Esophagus squamous epithelium (tissue), 5 donors: Measurements from ENCODE around the gene WWOX. TPM values are rescaled to one million over a fixed set of nuclear protein-coding genes. Genes with fewer than 3 reads are reported as not detected.

Experiments
- DNase-seq: peaks from one replicate; lab custom pipeline; 2025; lab: John Stamatoyannopoulos, UW
- H3K27ac ChIP-seq, 4 donors: fragments of 200-600 bp; sonication (generic); one replicate each; pipeline ENCODE4 v1.5.1; 2016 to 2019; ENCODE audit warnings: mild to moderate bottlenecking in 1 of 4
- H3K27me3 ChIP-seq, 4 donors: fragments of 200-600 bp; sonication (generic); 1 replicate in 3 of 4; 2 replicates in 1 of 4; pipeline versions ENCODE4 v1.5.1 to v1.6.0; 2017 to 2021; ENCODE audit warnings: antibody characterized with exemption in 1 of 4
- H3K36me3 ChIP-seq, 3 donors: fragments of 200-600 bp; sonication (generic); one replicate each; pipeline ENCODE4 v1.5.1; 2016 to 2019
- H3K4me1 ChIP-seq, 3 donors: fragments of 200-600 bp; sonication (generic); one replicate each; pipeline ENCODE4 v1.5.1; 2017 to 2019
- H3K4me3 ChIP-seq, 4 donors: fragments of 200-600 bp; sonication (generic); 1 replicate in 3 of 4; 2 replicates in 1 of 4; pipeline ENCODE4 v1.5.1; 2016 to 2019; ENCODE audit warnings: mild to moderate bottlenecking in 2 of 4, moderate library complexity in 1 of 4
- H3K9me3 ChIP-seq, 3 donors: fragments of 200-600 bp; sonication (generic); one replicate each; pipeline ENCODE4 v1.5.1; 2016 to 2019
- POLR2A ChIP-seq, 4 donors: fragments of 450-650 bp; IDR thresholded peaks; one replicate each; pipeline ENCODE4 v1.6.1; 2017; ENCODE audit warnings: antibody characterized with exemption in 4 of 4, mild to moderate bottlenecking in 4 of 4, moderate library complexity in 3 of 4
- WGBS, 2 donors: methylation state at CpG; one replicate each; pipeline ENCODE4 v1.1.5; 2018; 5-methylcytosine and 5-hydroxymethylcytosine counted together
- intact Hi-C: fragments of 100-400 bp; cut with DNase I; formaldehyde crosslinking; loops from one replicate; pipeline ENCODE4 v1.15.0; 2022
- total RNA-seq, 4 donors: library from RNA; depleted of rRNA; stranded (reverse); fragments of >200 nt; gene quantifications; one replicate each; pipeline ENCODE4 v1.1.0, GENCODE V29; 2016
- TF ChIP-seq, protein P1 (sequence below), 6 experiments: fragments of 450-650 bp in 4 of 6; fragments of 200-600 bp in 2 of 6; sonication (generic) in 2 of 6; IDR thresholded peaks; one replicate each; pipeline ENCODE4 v1.5.1; 2016 to 2019; ENCODE audit warnings: antibody characterized with exemption in 6 of 6, mild to moderate bottlenecking in 4 of 6, moderate library complexity in 4 of 6
- donor health status: DM: yes; HTN: yes; CAD: no.

Gene WWOX
- total RNA-seq, 4 donors from 2014 or later: 20.9 to 31.1 (median 27.5) TPM

DNA sequence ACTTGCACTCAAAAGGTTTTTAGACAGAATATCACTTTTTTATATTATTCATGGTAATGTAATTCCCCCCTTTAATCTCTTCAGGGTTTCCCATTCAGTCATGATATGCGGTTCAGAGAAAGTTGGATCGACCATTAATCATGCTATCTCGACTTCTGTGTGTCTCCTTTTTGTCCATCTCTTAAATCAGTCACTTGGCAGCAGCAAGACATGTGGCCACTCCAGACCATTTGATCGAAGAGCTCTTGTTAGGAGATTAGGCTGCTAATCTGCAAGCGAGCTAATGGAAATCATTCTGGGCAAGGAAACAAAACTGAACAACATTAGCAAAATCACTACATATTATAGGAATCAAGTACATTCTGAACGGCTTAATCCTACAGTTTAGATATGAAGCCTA, 449.9 kb downstream of the WWOX start:
- no peak for DNase-seq
- TF ChIP-seq POLR2A (IDR thresholded peaks at IDR 0.05): no peak
- TF ChIP-seq, protein P1, sequence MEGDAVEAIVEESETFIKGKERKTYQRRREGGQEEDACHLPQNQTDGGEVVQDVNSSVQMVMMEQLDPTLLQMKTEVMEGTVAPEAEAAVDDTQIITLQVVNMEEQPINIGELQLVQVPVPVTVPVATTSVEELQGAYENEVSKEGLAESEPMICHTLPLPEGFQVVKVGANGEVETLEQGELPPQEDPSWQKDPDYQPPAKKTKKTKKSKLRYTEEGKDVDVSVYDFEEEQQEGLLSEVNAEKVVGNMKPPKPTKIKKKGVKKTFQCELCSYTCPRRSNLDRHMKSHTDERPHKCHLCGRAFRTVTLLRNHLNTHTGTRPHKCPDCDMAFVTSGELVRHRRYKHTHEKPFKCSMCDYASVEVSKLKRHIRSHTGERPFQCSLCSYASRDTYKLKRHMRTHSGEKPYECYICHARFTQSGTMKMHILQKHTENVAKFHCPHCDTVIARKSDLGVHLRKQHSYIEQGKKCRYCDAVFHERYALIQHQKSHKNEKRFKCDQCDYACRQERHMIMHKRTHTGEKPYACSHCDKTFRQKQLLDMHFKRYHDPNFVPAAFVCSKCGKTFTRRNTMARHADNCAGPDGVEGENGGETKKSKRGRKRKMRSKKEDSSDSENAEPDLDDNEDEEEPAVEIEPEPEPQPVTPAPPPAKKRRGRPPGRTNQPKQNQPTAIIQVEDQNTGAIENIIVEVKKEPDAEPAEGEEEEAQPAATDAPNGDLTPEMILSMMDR (IDR thresholded peaks at IDR 0.05): no peak
- peaks cover 0 to 3% (median 0%) of the 10 kb centered on the region in 4 donors for H3K27me3 ChIP-seq
- H3K4me1 ChIP-seq: no peaks in the 10 kb centered on the region
- H3K9me3 ChIP-seq: no peaks in the 10 kb centered on the region
- H3K36me3 ChIP-seq: no peaks in the 10 kb centered on the region
- H3K4me3 ChIP-seq: no peak overlapping the region
- no peak overlapping the region for H3K27ac ChIP-seq
- intact Hi-C loops: no loop called here
- WGBS, 2 donors: 73 to 80% methylated on average over 6 of the region's 6 CpGs

DNA sequence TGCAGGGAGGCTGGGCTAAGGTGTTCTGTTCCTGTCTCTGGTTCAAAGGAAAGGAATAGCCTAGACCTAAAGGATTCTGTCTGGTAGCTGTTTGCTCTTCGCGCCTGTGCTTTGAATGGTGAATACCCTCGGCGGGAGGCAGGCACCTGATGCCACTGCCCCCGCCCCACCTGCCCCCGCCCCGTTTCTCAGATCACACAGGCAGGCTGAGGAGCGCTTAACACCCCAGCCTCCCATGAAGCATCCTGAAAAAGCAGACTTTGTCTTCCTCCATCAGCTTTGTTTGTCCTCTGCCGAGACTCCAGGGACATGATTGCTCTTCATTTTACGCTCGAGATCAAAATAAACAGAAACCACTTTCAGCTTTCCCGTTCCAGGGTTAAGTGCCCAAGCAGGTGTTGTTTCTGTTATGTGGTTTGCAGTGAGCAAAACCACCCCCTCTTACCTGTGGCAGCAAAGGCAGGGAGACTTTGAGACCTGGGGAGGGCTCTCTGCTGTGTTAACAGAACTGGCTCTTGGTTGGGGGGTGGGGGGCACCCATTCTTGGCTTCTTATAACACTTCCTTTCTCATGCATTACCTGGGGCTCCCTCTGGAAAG, 452.1 kb downstream of the WWOX start:
- TF ChIP-seq, protein P1 (IDR thresholded peaks at IDR 0.05): no peak
- TF ChIP-seq POLR2A (IDR thresholded peaks at IDR 0.05): no peak
- Histone ChIP-seq H3K27me3 (peaks cover 0 to 3% (median 0%) of the 10 kb centered on the region in 4 donors), H3K4me1 (no peaks in the 10 kb centered on the region), H3K36me3 (no peaks in the 10 kb centered on the region), H3K27ac (no peak overlapping the region), H3K4me3 (no peak overlapping the region), H3K9me3 (no peaks in the 10 kb centered on the region)
- no peak for DNase-seq
- intact Hi-C loops: no loop called here
- 51 to 72% methylated on average over 7 to 10 of the region's 12 CpGs for WGBS, 2 donors

DNA sequence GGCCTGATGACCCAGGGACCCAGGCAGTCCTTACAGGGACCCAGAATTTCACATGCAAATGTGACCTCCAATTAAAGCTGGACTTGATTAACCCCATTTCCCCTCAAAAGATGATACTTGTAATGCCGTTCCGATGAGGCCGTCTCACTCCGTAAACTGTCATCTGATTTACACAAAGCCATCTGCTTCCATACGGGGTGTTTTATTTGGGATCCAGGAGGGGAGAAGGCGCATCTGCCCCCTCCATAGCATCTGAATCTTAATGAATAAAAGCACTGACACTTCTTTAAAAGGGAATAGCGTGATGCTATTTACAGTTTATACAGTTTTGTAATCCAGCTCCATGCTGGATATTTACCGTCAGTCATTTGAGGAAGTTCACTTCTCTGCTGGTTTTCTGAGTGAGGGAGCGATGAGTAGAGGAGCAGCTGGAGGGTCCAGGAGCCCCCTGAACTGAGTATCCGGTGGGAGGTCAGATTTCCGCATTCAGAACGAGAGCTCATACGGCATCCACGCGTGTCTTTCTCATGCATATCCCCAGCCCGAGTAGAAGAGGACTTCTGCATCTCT, 452.7 kb downstream of the WWOX start:
- TF ChIP-seq POLR2A (IDR thresholded peaks at IDR 0.05): no peak
- TF ChIP-seq, protein P1 (IDR thresholded peaks at IDR 0.05): no peak
- intact Hi-C loops: no loop called here
- H3K27ac ChIP-seq: no peak overlapping the region
- H3K36me3 ChIP-seq: no peaks in the 10 kb centered on the region
- peaks cover 0 to 3% (median 0%) of the 10 kb centered on the region in 4 donors for H3K27me3 ChIP-seq
- WGBS, 2 donors: 80 to 82% methylated on average over 15 to 16 of the region's 16 CpGs
- H3K4me3 ChIP-seq: no peak overlapping the region
- H3K9me3 ChIP-seq: no peaks in the 10 kb centered on the region
- DNase-seq: no peak
- no peaks in the 10 kb centered on the region for H3K4me1 ChIP-seq

DNA sequence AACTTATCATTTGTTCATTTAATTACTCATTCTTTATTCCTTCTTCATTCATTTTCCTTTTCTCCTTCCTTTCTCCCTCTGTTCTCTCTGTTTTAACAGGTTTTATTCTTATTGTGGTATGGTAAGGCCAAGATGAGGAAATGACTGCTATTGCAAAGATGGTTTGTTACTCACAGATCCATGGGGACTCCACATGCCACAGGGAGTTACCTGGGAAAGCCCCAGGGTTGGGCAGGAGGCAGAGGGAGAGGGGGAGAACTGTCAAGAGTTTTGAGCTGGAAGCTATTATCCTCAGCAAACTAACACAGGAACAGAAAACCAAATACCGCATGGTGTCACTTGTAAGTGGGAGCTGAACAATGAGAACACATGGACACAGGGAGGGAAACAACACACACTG, 453.3 kb downstream of the WWOX start:
- Histone ChIP-seq H3K4me1 (no peaks in the 10 kb centered on the region), H3K9me3 (no peaks in the 10 kb centered on the region), H3K27me3 (peaks cover 0 to 3% (median 0%) of the 10 kb centered on the region in 4 donors), H3K27ac (no peak overlapping the region), H3K4me3 (no peak overlapping the region), H3K36me3 (no peaks in the 10 kb centered on the region)
- no peak for DNase-seq
- intact Hi-C loops: no loop called here
- 77 to 89% methylated on average over 1 of the region's 1 CpG for WGBS, 2 donors
- TF ChIP-seq, protein P1 (IDR thresholded peaks at IDR 0.05): no peak
- no peak for TF ChIP-seq POLR2A (IDR thresholded peaks at IDR 0.05)

DNA sequence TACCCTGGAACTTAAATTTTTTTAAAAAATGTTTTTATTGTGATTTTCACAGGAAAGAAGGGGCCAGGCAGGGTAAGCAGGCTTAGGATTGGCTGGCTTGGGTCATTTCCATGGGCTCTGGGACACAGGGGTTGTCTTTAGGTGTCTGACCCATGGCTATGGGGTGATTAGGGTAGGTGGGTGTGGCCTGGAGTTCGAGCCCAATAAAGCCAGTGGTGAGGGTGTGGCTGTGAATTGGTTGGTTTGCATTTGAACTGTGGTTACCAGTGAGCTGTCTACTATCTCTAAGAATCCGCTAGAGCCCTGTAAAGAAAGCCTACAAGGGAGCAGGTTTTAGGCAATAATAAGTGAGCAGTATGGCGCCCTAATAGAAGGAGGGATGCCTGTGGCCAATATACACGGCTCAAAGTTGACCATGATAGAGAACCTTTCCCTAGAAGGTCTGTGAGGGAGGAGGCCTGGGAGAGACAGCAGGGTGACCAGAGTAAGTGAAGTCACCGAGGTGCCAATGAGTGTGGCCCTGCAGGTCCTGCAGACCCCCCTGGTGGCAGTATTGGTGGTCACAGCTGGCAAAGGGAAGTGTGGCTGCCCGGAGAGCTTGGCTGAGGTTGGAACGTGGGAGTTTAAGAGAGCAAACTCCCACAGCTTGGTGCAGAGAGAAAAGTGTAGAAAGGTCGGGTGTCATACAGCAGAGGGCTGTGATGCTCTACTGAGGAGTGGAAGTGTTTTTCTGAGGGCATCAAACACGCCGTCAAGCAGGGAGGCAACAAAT, 454.0 kb downstream of the WWOX start:
- intact Hi-C loops: no loop called here
- WGBS, 2 donors: 82 to 85% methylated on average over 8 to 10 of the region's 10 CpGs
- no peaks in the 10 kb centered on the region for H3K9me3 ChIP-seq
- no peaks in the 10 kb centered on the region for H3K36me3 ChIP-seq
- H3K27ac ChIP-seq: no peak overlapping the region
- DNase-seq: no peak
- H3K27me3 ChIP-seq: peaks cover 0 to 3% (median 0%) of the 10 kb centered on the region in 4 donors
- H3K4me3 ChIP-seq: no peak overlapping the region
- H3K4me1 ChIP-seq: no peaks in the 10 kb centered on the region
- TF ChIP-seq, protein P1 (IDR thresholded peaks at IDR 0.05): no peak
- TF ChIP-seq POLR2A (IDR thresholded peaks at IDR 0.05): no peak
